CD8-positive, alpha-beta memory T cell (primary cell): ENCODE results near the gene GTPBP6. TPM values are rescaled to one million over a fixed set of nuclear protein-coding genes. Genes with fewer than 3 reads are reported as not detected.
"Not testable (repeated sequence)": the region's sequence is repeated elsewhere in the genome, so short reads cannot be mapped to it uniquely, and the experiment has no call there.

Source experiments
- CTCF ChIA-PET: fragments of 350-600 bp; sonication (Branson Sonifier 250); formaldehyde crosslinking; loops from one replicate; lab custom pipeline; 2021; ENCODE audit warnings: antibody characterized with exemption; lab: Charles Lee
- POLR2A ChIA-PET: fragments of 350-600 bp; sonication (Branson Sonifier 250); formaldehyde crosslinking; loops from one replicate; lab custom pipeline; 2021; ENCODE audit warnings: antibody characterized with exemption; lab: Charles Lee
- DNase-seq, 5 donors: peaks; one replicate each; pipeline versions ENCODE4 v3.0.0 to v3.0.0-alpha.2; 2020 to 2022; ENCODE audit warnings: mixed read lengths in 1 of 5
- H3K27ac ChIP-seq: one replicate; pipeline ENCODE4 v1.7.0; 2013; ENCODE audit warnings: low read depth, mild to moderate bottlenecking, low read length, moderate library complexity
- H3K27me3 ChIP-seq: 2 replicates; pipeline ENCODE4 v1.7.0; 2013; ENCODE audit warnings: low read length, mild to moderate bottlenecking; ENCODE audit not compliant: insufficient read depth, poor library complexity, severe bottlenecking
- H3K36me3 ChIP-seq: 2 replicates; pipeline ENCODE4 v1.7.0; 2013; ENCODE audit warnings: mild to moderate bottlenecking, low read length, moderate library complexity; ENCODE audit not compliant: insufficient read depth
- H3K4me1 ChIP-seq: 2 replicates; pipeline ENCODE4 v1.7.0; 2013; ENCODE audit warnings: mild to moderate bottlenecking, low read length, moderate library complexity; ENCODE audit not compliant: insufficient read depth
- H3K4me3 ChIP-seq: 2 replicates; pipeline ENCODE4 v1.7.0; 2013; ENCODE audit warnings: mild to moderate bottlenecking, low read length
- H3K9me3 ChIP-seq: 2 replicates; pipeline ENCODE4 v1.7.0; 2013; ENCODE audit warnings: mild to moderate bottlenecking, low read length
- H3K27ac Mint-ChIP-seq, 8 donors: one replicate each; pipeline ENCODE4 v1.8.0; 2020 to 2021; ENCODE audit warnings: mixed read lengths in 8 of 8, mild to moderate bottlenecking in 6 of 8, inconsistent platforms in 3 of 8, moderate library complexity in 3 of 8
- H3K27me3 Mint-ChIP-seq, 2 donors: one replicate each; pipeline ENCODE4 v1.8.0; 2020 to 2021; ENCODE audit warnings: mixed read lengths in 2 of 2, mild to moderate bottlenecking in 1 of 2, moderate library complexity in 1 of 2
- H3K36me3 Mint-ChIP-seq, 3 donors: one replicate each; pipeline ENCODE4 v1.8.0; 2020 to 2021; ENCODE audit warnings: mixed read lengths in 3 of 3, inconsistent platforms in 1 of 3, mild to moderate bottlenecking in 1 of 3
- H3K4me1 Mint-ChIP-seq, 3 donors: one replicate each; pipeline ENCODE4 v1.8.0; 2020 to 2021; ENCODE audit warnings: mixed read lengths in 3 of 3, inconsistent platforms in 1 of 3, mild to moderate bottlenecking in 1 of 3
- H3K4me3 Mint-ChIP-seq, 7 donors: one replicate each; pipeline ENCODE4 v1.8.0; 2020 to 2021; ENCODE audit warnings: mixed read lengths in 7 of 7, mild to moderate bottlenecking in 6 of 7, moderate library complexity in 4 of 7, inconsistent platforms in 2 of 7
- H3K9me3 Mint-ChIP-seq, 5 donors: one replicate each; pipeline ENCODE4 v1.8.0; 2020 to 2022; ENCODE audit warnings: mixed read lengths in 5 of 5, mild to moderate bottlenecking in 3 of 5, moderate library complexity in 2 of 5, inconsistent platforms in 1 of 5
- polyA plus RNA-seq: library from polyadenylated mRNA; unstranded; fragments of 300-500 nt; fragmentation: Illumina TruSeq; gene quantifications from one replicate; pipeline ENCODE4 v1.2.3, GENCODE V29; 2021
- total RNA-seq, 2 experiments: library from RNA; stranded (reverse); gene quantifications; one replicate each; pipeline ENCODE4 v1.2.3, GENCODE V29; 2021

The GTPBP6 gene
- total and polyA plus RNA-seq, 3 experiments from 2014 or later: 55.7 to 78.5 (median 77.8) TPM

GRCh38 chrX:261167-261918, 57.3 kb downstream of the GTPBP6 start:
- no peaks in the 10 kb centered on the region for H3K36me3 Mint-ChIP-seq
- H3K4me1 Mint-ChIP-seq: no peaks in the 10 kb centered on the region
- H3K27me3 Mint-ChIP-seq: no peaks in the 10 kb centered on the region
- DNase-seq: no peak
- H3K27ac Mint-ChIP-seq: peak overlapping the region in 1 of 8 donors; percentile 15
- ChIA-PET CTCF (no interaction called here), POLR2A (no interaction called here)
- Histone ChIP-seq H3K36me3 (no peaks in the 10 kb centered on the region), H3K9me3 (no peaks in the 10 kb centered on the region), H3K4me3 (no peak overlapping the region), H3K27me3 (no peaks in the 10 kb centered on the region), H3K4me1 (no peaks in the 10 kb centered on the region), H3K27ac (no peak overlapping the region)
- no peaks in the 10 kb centered on the region for H3K9me3 Mint-ChIP-seq
- no peak overlapping the region for H3K4me3 Mint-ChIP-seq

DNA sequence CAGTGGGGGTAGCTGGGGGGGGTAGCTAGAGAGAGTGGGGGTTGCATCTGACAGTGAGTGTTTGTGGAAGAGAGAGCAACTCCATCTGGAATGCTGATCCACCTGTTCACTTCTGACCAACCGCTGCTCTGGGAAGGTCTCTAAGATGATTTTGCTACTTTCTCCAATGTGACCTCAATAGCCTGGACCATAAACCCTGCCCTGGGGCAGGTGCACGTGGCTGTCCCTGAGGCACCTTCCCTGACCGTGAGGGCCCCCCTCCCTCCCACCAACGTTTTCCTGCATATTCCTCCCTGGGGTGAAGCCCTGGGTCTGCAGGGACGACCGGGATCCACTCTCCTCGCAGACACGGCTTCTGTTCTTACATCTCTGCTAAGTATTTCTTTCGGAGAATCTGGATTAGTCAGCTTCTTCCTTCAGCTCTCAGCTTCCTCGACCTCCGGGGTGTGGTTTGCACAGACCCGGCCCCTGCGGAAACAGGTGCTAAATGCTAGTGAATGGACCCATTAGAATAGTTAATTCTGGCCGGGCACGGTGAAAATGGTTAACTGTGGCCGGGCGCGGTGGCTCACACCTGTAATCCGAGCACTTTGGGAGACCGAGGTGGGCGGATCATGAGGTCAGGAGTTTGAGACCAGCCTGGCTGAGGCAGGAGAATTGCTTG, 58.8 kb downstream of the GTPBP6 start:
- Histone ChIP-seq H3K4me3 (no peak overlapping the region), H3K36me3 (no peaks in the 10 kb centered on the region), H3K4me1 (no peaks in the 10 kb centered on the region), H3K27me3 (no peaks in the 10 kb centered on the region), H3K27ac (no peak overlapping the region), H3K9me3 (no peaks in the 10 kb centered on the region)
- ChIA-PET CTCF (no interaction called here), POLR2A (no interaction called here)
- no peaks in the 10 kb centered on the region for H3K9me3 Mint-ChIP-seq
- no peaks in the 10 kb centered on the region for H3K4me1 Mint-ChIP-seq
- DNase-seq: no peak
- H3K36me3 Mint-ChIP-seq: no peaks in the 10 kb centered on the region
- peak overlapping the region in 2 of 7 donors; percentile 19 to 35 for H3K4me3 Mint-ChIP-seq
- H3K27ac Mint-ChIP-seq: peak overlapping the region in 2 of 8 donors; percentile 11 to 84
- H3K27me3 Mint-ChIP-seq: no peaks in the 10 kb centered on the region

DNA sequence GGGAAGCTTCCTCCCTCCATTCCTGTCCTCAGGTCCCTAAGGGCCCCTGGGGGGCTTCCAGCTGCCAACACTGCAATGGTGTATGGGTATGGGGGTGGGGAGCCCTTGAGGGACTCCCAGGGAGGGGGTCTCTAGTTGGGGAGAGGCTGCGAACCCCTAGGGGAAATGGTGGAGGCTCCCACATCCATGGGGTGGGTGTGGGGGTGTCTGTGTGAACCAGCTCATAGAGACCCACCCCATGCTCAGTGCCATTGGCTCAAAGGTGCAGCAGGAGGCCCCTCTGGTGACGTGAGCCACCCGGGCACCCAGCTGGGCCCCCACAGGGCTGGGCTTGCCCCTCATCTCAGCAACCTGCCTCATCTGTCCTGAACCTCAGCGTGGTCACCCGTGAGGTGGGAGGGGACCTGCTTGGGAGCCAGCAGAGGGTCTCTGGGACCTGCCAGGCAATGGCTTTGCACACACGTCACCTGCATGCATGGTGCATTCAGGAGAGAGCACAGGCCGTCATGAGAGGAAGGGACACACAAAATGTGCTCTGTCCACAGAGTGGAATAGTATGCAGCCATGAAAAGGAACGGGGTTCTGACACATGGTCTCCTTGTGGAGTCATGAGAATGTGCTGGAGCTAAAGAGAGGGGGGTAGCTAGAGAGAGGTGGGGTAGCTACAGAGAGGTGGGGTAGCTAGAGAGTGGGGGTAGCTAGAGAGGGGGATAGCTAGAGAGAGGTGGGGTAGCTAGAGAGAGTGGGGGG, 60.1 kb downstream of the GTPBP6 start:
- no peaks in the 10 kb centered on the region for H3K9me3 ChIP-seq
- H3K4me1 Mint-ChIP-seq: peaks cover 0 to 3% (median 0%) of the 10 kb centered on the region in 3 donors
- H3K27me3 ChIP-seq: no peaks in the 10 kb centered on the region
- no peaks in the 10 kb centered on the region for H3K36me3 ChIP-seq
- no peak overlapping the region for H3K4me3 Mint-ChIP-seq
- no peak overlapping the region for H3K4me3 ChIP-seq
- CTCF ChIA-PET: no interaction called here
- no peak for DNase-seq
- no peaks in the 10 kb centered on the region for H3K27me3 Mint-ChIP-seq
- no peaks in the 10 kb centered on the region for H3K36me3 Mint-ChIP-seq
- H3K27ac ChIP-seq: no peak overlapping the region
- H3K4me1 ChIP-seq: no peaks in the 10 kb centered on the region
- POLR2A ChIA-PET: no interaction called here
- peaks cover 0 to 2% (median 0%) of the 10 kb centered on the region in 5 donors for H3K9me3 Mint-ChIP-seq
- no peak overlapping the region for H3K27ac Mint-ChIP-seq

DNA sequence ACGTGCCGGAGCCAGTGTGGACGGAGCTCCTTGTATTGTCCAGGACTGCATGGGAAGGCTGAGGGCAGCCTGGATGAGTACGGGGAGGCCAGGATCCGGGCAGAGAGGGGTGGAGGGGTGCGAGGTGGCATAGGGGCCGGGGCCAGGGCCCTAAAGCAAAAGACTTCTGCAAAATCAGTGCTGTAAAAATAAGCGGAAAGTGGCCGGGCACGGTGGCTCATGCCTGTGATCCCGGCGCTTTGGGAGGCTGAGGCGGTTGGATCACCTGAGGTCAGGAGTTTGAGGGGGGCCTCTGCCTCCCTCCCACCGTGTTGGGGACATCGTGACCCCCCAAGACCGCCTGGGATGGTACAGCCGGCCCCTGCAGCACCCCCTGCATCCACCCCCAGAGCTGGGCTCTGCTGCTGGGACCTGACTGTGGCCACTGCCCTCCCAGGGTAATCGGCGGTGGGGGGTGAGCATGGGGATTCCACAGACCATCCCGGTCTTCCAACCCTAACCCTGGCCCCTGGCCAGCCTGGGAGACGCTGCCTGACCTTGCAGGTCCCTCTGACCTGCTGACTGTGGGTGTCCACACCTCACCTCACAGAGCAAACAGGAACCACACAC, 60.8 kb downstream of the GTPBP6 start:
- no peak overlapping the region for H3K27ac ChIP-seq
- CTCF ChIA-PET: no interaction called here

GRCh38 chrX:257054-257453, 61.5 kb downstream of the GTPBP6 start:
- H3K27ac ChIP-seq, H3K4me3 ChIP-seq, H3K36me3 Mint-ChIP-seq, H3K4me1 ChIP-seq, H3K27ac Mint-ChIP-seq, H3K27me3 Mint-ChIP-seq, H3K27me3 ChIP-seq, CTCF ChIA-PET, H3K9me3 ChIP-seq, H3K36me3 ChIP-seq, H3K9me3 Mint-ChIP-seq, DNase-seq, H3K4me3 Mint-ChIP-seq, POLR2A ChIA-PET: not testable (repeated sequence)
- peaks cover 8 to 11% (median 10%) of the 10 kb centered on the region in 3 donors for H3K4me1 Mint-ChIP-seq

More for the DNA sequence above, 60.8 kb downstream of the GTPBP6 start:
- Mint-ChIP-seq H3K27ac (no peak overlapping the region), H3K4me1 (peaks cover under 1 to 4% (median 3%) of the 10 kb centered on the region in 3 donors), H3K36me3 (no peaks in the 10 kb centered on the region), H3K4me3 (no peak overlapping the region), H3K27me3 (no peaks in the 10 kb centered on the region), H3K9me3 (peaks cover 0 to 2% (median 0%) of the 10 kb centered on the region in 5 donors)
- Histone ChIP-seq H3K4me1 (no peaks in the 10 kb centered on the region), H3K36me3 (no peaks in the 10 kb centered on the region), H3K9me3 (no peaks in the 10 kb centered on the region), H3K27me3 (no peaks in the 10 kb centered on the region), H3K4me3 (no peak overlapping the region)
- DNase-seq: no peak
- POLR2A ChIA-PET: no interaction called here

GRCh38 chrX:255923-256331, 62.7 kb downstream of the GTPBP6 start:
- H3K4me3 ChIP-seq: no peak overlapping the region
- H3K4me3 Mint-ChIP-seq: no peak overlapping the region
- no peaks in the 10 kb centered on the region for H3K27me3 ChIP-seq
- no peaks in the 10 kb centered on the region for H3K36me3 ChIP-seq
- H3K4me1 Mint-ChIP-seq: peaks cover 20 to 21% (median 21%) of the 10 kb centered on the region in 3 donors
- H3K4me1 ChIP-seq: peaks cover 7% of the 10 kb centered on the region
- ChIA-PET CTCF (no interaction called here), POLR2A (no interaction called here)
- H3K9me3 ChIP-seq: no peaks in the 10 kb centered on the region
- H3K27ac Mint-ChIP-seq: no peak overlapping the region
- H3K36me3 Mint-ChIP-seq: no peaks in the 10 kb centered on the region
- no peaks in the 10 kb centered on the region for H3K27me3 Mint-ChIP-seq
- peaks cover 0 to 3% (median 0%) of the 10 kb centered on the region in 5 donors for H3K9me3 Mint-ChIP-seq
- no peak overlapping the region for H3K27ac ChIP-seq
- DNase-seq: no peak
